H1 (cell line): Measurements from ENCODE around the gene NXPH4. TPM values are rescaled to one million over a fixed set of nuclear protein-coding genes. Genes with fewer than 3 reads are reported as not detected.

Experiments
- CTCF ChIA-PET: fragments of 300-600 bp; sonication (Branson Sonifier 250); formaldehyde crosslinking; loops from one replicate; lab custom pipeline; 2021; ENCODE audit not compliant: partially characterized antibody; lab: Charles Lee
- POLR2A ChIA-PET: fragments of 300-600 bp; sonication (Branson Sonifier 250); formaldehyde crosslinking; loops from one replicate; lab custom pipeline; 2021; ENCODE audit warnings: inconsistent platforms; ENCODE audit not compliant: partially characterized antibody; lab: Charles Lee
- DNase-seq, 2 experiments: peaks; one replicate each; pipeline versions ENCODE4 v3.0.0 to v3.0.0-alpha.2; 2010 to 2022; ENCODE audit warnings: low spot score in 2 of 2, low read depth in 1 of 2, mixed read lengths in 1 of 2
- FAIRE-seq: peaks from 2 replicates; lab custom pipeline; 2011; peaks lifted over from hg19 to GRCh38; lab: Jason Lieb, UNC
- H2AFZ ChIP-seq: 2 replicates; pipeline ENCODE4 v1.8.1; 2012; ENCODE audit warnings: low read length, inconsistent platforms
- H2AK5ac ChIP-seq: 2 replicates; pipeline ENCODE4 v1.6.1; 2013; ENCODE audit warnings: low read depth, low read length
- H2BK120ac ChIP-seq: replicated peaks from 2 replicates; pipeline ENCODE3; 2013; ENCODE audit warnings: low read depth, low read length, inconsistent platforms
- H2BK12ac ChIP-seq: 2 replicates; pipeline ENCODE4 v1.6.1; 2013; ENCODE audit warnings: low read depth, low read length
- H2BK15ac ChIP-seq: 2 replicates; pipeline ENCODE4 v1.6.1; 2013; ENCODE audit warnings: low read length
- H2BK20ac ChIP-seq: 2 replicates; pipeline ENCODE4 v1.6.1; 2013; ENCODE audit warnings: low read length
- H2BK5ac ChIP-seq: 2 replicates; pipeline ENCODE4 v1.6.1; 2013; ENCODE audit warnings: low read depth, low read length
- H3K14ac ChIP-seq: 2 replicates; pipeline ENCODE4 v1.6.1; 2013; ENCODE audit warnings: inconsistent platforms; ENCODE audit not compliant: insufficient read length
- H3K18ac ChIP-seq: 2 replicates; pipeline ENCODE4 v1.6.1; 2013; ENCODE audit warnings: low read length; ENCODE audit errors: extremely low read depth
- H3K23ac ChIP-seq: 2 replicates; pipeline ENCODE4 v1.6.1; 2013; ENCODE audit warnings: inconsistent platforms; ENCODE audit not compliant: insufficient read length
- H3K23me2 ChIP-seq: 2 replicates; pipeline ENCODE4 v1.6.1; 2013; ENCODE audit warnings: low read depth, low read length
- H3K27ac ChIP-seq: 2 replicates; pipeline ENCODE4 v1.6.1; 2011; ENCODE audit warnings: low read depth, low read length, inconsistent platforms
- H3K27me3 ChIP-seq, 4 experiments: replicated peaks in 1 of 4; 1 replicate in 1 of 4; 2 replicates in 3 of 4; pipeline versions ENCODE4 v1.6.1 to v1.8.1; 2011 to 2013; ENCODE audit warnings: low read length in 3 of 4, mild to moderate bottlenecking in 3 of 4, inconsistent platforms in 2 of 4, mixed read lengths in 2 of 4, moderate library complexity in 1 of 4; ENCODE audit not compliant: control insufficient read depth in 3 of 4, insufficient read depth in 3 of 4; ENCODE audit errors: extremely low read depth in 1 of 4
- H3K36me3 ChIP-seq, 4 experiments: 2 replicates each; pipeline versions ENCODE4 v1.6.1 to v1.8.1; 2011 to 2013; ENCODE audit warnings: mild to moderate bottlenecking in 4 of 4, low read length in 3 of 4, moderate library complexity in 2 of 4, control low read depth in 1 of 4, inconsistent platforms in 1 of 4; ENCODE audit not compliant: insufficient read depth in 4 of 4, control insufficient read depth in 2 of 4
- H3K4ac ChIP-seq: replicated peaks from 2 replicates; pipeline ENCODE3; 2013; ENCODE audit warnings: low read length, low read depth, mixed read lengths, inconsistent platforms; ENCODE audit not compliant: insufficient read length
- H3K4me1 ChIP-seq, 4 experiments: replicated peaks in 1 of 4; 1 replicate in 1 of 4; 2 replicates in 3 of 4; pipeline versions ENCODE4 v1.6.1 to v1.8.1; 2011 to 2013; ENCODE audit warnings: low read length in 3 of 4, inconsistent platforms in 2 of 4, mixed read lengths in 1 of 4; ENCODE audit not compliant: insufficient read depth in 4 of 4, control insufficient read depth in 3 of 4
- H3K4me2 ChIP-seq, 2 experiments: 2 replicates each; pipeline versions ENCODE4 v1.6.1 to v1.8.1; 2011 to 2013; ENCODE audit warnings: low read depth in 2 of 2, low read length in 2 of 2, control low read depth in 1 of 2, inconsistent platforms in 1 of 2, mild to moderate bottlenecking in 1 of 2; ENCODE audit not compliant: insufficient read depth in 1 of 2
- H3K4me3 ChIP-seq, 4 experiments: fragments of 200-600, 300-600 bp in 1 of 4; sonication (generic), shearing (Covaris generic), sonication (Bioruptor Twin) in 1 of 4; 2 replicates each; pipeline versions ENCODE4 v1.5.1 to v1.8.1; 2011 to 2016; ENCODE audit warnings: low read length in 4 of 4, low read depth in 3 of 4, control low read depth in 2 of 4, inconsistent platforms in 2 of 4, mild to moderate bottlenecking in 2 of 4, mixed read lengths in 1 of 4, moderate library complexity in 1 of 4; ENCODE audit not compliant: insufficient read depth in 2 of 4; ENCODE audit errors: extremely low read depth in 1 of 4
- H3K56ac ChIP-seq: replicated peaks from 2 replicates; pipeline ENCODE3; 2013; ENCODE audit warnings: low read depth, mild to moderate bottlenecking, mixed read lengths, low read length, inconsistent platforms; ENCODE audit not compliant: insufficient read length
- H3K79me1 ChIP-seq: 2 replicates; pipeline ENCODE4 v1.6.1; 2013; ENCODE audit warnings: low read depth, low read length, control low read depth
- H3K79me2 ChIP-seq, 2 experiments: 2 replicates each; pipeline versions ENCODE4 v1.6.1 to v1.8.1; 2012 to 2013; ENCODE audit warnings: low read length in 2 of 2, mild to moderate bottlenecking in 2 of 2, inconsistent platforms in 1 of 2; ENCODE audit not compliant: insufficient read depth in 2 of 2, control insufficient read depth in 1 of 2
- H3K9ac ChIP-seq, 4 experiments: replicated peaks in 1 of 4; 1 replicate in 1 of 4; 2 replicates in 3 of 4; pipeline versions ENCODE4 v1.6.1 to v1.8.1; 2011 to 2013; ENCODE audit warnings: low read depth in 3 of 4, low read length in 3 of 4, control low read depth in 2 of 4, mild to moderate bottlenecking in 2 of 4, moderate library complexity in 2 of 4, inconsistent platforms in 1 of 4; ENCODE audit errors: extremely low read depth in 1 of 4
- H3K9me3 ChIP-seq, 2 experiments: 2 replicates each; pipeline versions ENCODE4 v1.6.1 to v1.8.1; 2012 to 2013; ENCODE audit warnings: mild to moderate bottlenecking in 2 of 2, moderate library complexity in 2 of 2, control low read depth in 1 of 2, inconsistent platforms in 1 of 2, low read depth in 1 of 2, low read length in 1 of 2, mixed read lengths in 1 of 2; ENCODE audit not compliant: insufficient read depth in 2 of 2
- H4K20me1 ChIP-seq, 2 experiments: replicated peaks in 1 of 2; 2 replicates each; pipeline versions ENCODE3 to v1.8.1; 2011 to 2013; ENCODE audit warnings: inconsistent platforms in 2 of 2, low read length in 2 of 2, mild to moderate bottlenecking in 1 of 2; ENCODE audit not compliant: insufficient read depth in 2 of 2, control insufficient read depth in 1 of 2
- H4K5ac ChIP-seq: 2 replicates; pipeline ENCODE4 v1.6.1; 2013; ENCODE audit warnings: low read length, low read depth, mixed read lengths, inconsistent platforms; ENCODE audit not compliant: insufficient read length
- H4K8ac ChIP-seq: 2 replicates; pipeline ENCODE4 v1.8.0; 2013; ENCODE audit warnings: mild to moderate bottlenecking, moderate library complexity, low read length, inconsistent platforms; ENCODE audit not compliant: insufficient read depth; ENCODE audit errors: extremely low read depth
- H4K91ac ChIP-seq: replicated peaks from 2 replicates; pipeline ENCODE3; 2013; ENCODE audit warnings: low read length, mixed read lengths, inconsistent platforms; ENCODE audit not compliant: insufficient read length
- EP300 ChIP-seq, 2 experiments: IDR thresholded peaks; 1 replicate in 1 of 2; 2 replicates in 1 of 2; pipeline ENCODE4 v1.6.1; 2011 to 2012; ENCODE audit warnings: low read depth in 2 of 2, low read length in 2 of 2, mild to moderate bottlenecking in 2 of 2, borderline replicate concordance in 1 of 2, inconsistent platforms in 1 of 2, moderate library complexity in 1 of 2
- EZH2 ChIP-seq: fragments of 200-600 bp; sonication (generic); IDR thresholded peaks from 2 replicates; pipeline ENCODE4 v1.7.1; 2012; ENCODE audit warnings: low read depth, mild to moderate bottlenecking, moderate library complexity, low read length, inconsistent platforms; ENCODE audit not compliant: severe bottlenecking
- GTF2F1 ChIP-seq: IDR thresholded peaks from 2 replicates; pipeline ENCODE4 v1.6.1; 2012; ENCODE audit warnings: low read depth, low read length, improper control_type of control experiment, borderline replicate concordance
- MAX ChIP-seq: IDR thresholded peaks from 2 replicates; pipeline ENCODE4 v1.6.1; 2012; ENCODE audit warnings: inconsistent platforms
- NANOG ChIP-seq: IDR thresholded peaks from 2 replicates; pipeline ENCODE4 v1.6.1; 2011; ENCODE audit warnings: low read length, low read depth, mild to moderate bottlenecking, inconsistent platforms; ENCODE audit not compliant: insufficient read depth, poor library complexity, severe bottlenecking
- NRF1 ChIP-seq: IDR thresholded peaks from 2 replicates; pipeline ENCODE4 v1.6.1; 2011; ENCODE audit warnings: mild to moderate bottlenecking, low read depth, low read length, improper control_type of control experiment
- POLR2AphosphoS5 ChIP-seq: IDR thresholded peaks from 2 replicates; pipeline ENCODE4 v1.6.1; 2011; ENCODE audit warnings: low read depth, low read length
- TAF1 ChIP-seq: IDR thresholded peaks from 2 replicates; pipeline ENCODE4 v1.6.1; 2011; ENCODE audit warnings: mild to moderate bottlenecking, low read depth, low read length
- TAF7 ChIP-seq: optimal IDR thresholded peaks from 2 replicates; pipeline ENCODE3; 2011; ENCODE audit warnings: low read depth, mild to moderate bottlenecking, inconsistent platforms, low read length, moderate library complexity, borderline replicate concordance
- TBP ChIP-seq: IDR thresholded peaks from 2 replicates; pipeline ENCODE4 v1.6.1; 2011; ENCODE audit warnings: low read depth, low read length, improper control_type of control experiment
- WGBS, 2 experiments: shearing (Covaris generic) in 1 of 2; methylation state at CpG; one replicate each; pipeline versions ENCODE4 v1.1.6 to v1.1.7; 2013 to 2015; ENCODE audit warnings: low lambda C conversion rate in 2 of 2, mixed read lengths in 2 of 2, inconsistent platforms in 1 of 2, low coverage in 1 of 2, missing lambda C conversion rate in 1 of 2; ENCODE audit not compliant: insufficient replicate concordance in 2 of 2, insufficient coverage in 1 of 2, insufficient read length in 1 of 2; ENCODE audit errors: extremely low coverage in 1 of 2, missing lambda C conversion rate in 1 of 2; 5-methylcytosine and 5-hydroxymethylcytosine counted together
- polyA plus RNA-seq, 7 experiments: library from polyadenylated mRNA; depleted of rRNA in 3 of 7; stranded (reverse) in 5 of 7; unstranded in 2 of 7; fragments of >200 nt in 5 of 7; fragments of 200-250 nt in 2 of 7; gene quantifications; 1 replicate in 5 of 7; 2 replicates in 1 of 7; 4 replicates in 1 of 7; pipeline versions ENCODE4 v1.2.1 to v1.2.3, GENCODE V29; 2011 to 2013; ENCODE audit warnings: missing spikeins in 2 of 7, mixed read lengths in 2 of 7
- total RNA-seq: library from RNA; stranded (reverse); fragmentation: NEBNext Ultra II Directional; extraction: Animal tissue kit (Norgen Biotek cat#: 25700); gene quantifications from 2 replicates; pipeline ENCODE4 v1.2.1, GENCODE V29; 2021

NXPH4 gene
- total and polyA plus RNA-seq, 2 of the 8 experiments (the other 6 are each of a cell fraction or from before 2014, with no cell fraction given): 0.92 to 1.7 TPM

- H2AFZ ChIP-seq: no peak overlapping the region
- no peak overlapping the region for H3K14ac ChIP-seq
- no peak overlapping the region for H2BK5ac ChIP-seq
- H3K9ac ChIP-seq: no peak overlapping the region
- no peak overlapping the region for H2BK20ac ChIP-seq
- H3K9me3 ChIP-seq: no peaks in the 10 kb centered on the region
- H3K4me2 ChIP-seq: no peak overlapping the region
- no peaks in the 10 kb centered on the region; the same call in 1 of the 2 replicates for H3K79me1 ChIP-seq
- H3K79me2 ChIP-seq: no peaks in the 10 kb centered on the region
- peaks cover 0 to 7% (median 3%) of the 10 kb centered on the region in 4 experiments; a peak in 5 of 7 replicates for H3K4me1 ChIP-seq
- no peaks in the 10 kb centered on the region for H3K23me2 ChIP-seq
- H2BK120ac ChIP-seq: no peak overlapping the region
- H3K27me3 ChIP-seq: no peaks in the 10 kb centered on the region
- ChIA-PET CTCF (interaction anchor here (0.6 to 3.7 kb wide), 10 partner anchors 12 to 199 kb away, joined by 3 to 35 read pairs (median 6); no protein-coding TSS in a partner anchor), POLR2A (interaction anchor here (2.5 to 4.8 kb wide), 2 partner anchors 30 to 195 kb away, joined by 7 to 28 read pairs; partner anchors contain the start of genes INHBE and SHMT2)
- H3K23ac ChIP-seq: no peak overlapping the region
- H2BK15ac ChIP-seq: no peak overlapping the region
- H4K8ac ChIP-seq: no peak overlapping the region
- FAIRE-seq (no peak), DNase-seq (no peak)
- H2AK5ac ChIP-seq: no peak overlapping the region
- H3K4me3 ChIP-seq: no peak overlapping the region
- H4K20me1 ChIP-seq: peaks cover 0 to 2% of the 10 kb centered on the region in 2 experiments
- H4K91ac ChIP-seq: no peak overlapping the region
- H4K5ac ChIP-seq: no peak overlapping the region
- peaks cover 2 to 17% (median 6%) of the 10 kb centered on the region in 4 experiments; a peak in 6 of 8 replicates for H3K36me3 ChIP-seq
- H3K56ac ChIP-seq: no peak overlapping the region
- H3K18ac ChIP-seq: no peak overlapping the region
- H3K4ac ChIP-seq: no peak overlapping the region
- H3K27ac ChIP-seq: no peak overlapping the region
- WGBS, 2 experiments: 85% methylated on average over 6 of the region's 6 CpGs; no CpG with 5 or more reads in 1 of the 2 experiments
- no peak overlapping the region for H2BK12ac ChIP-seq
- TF ChIP-seq NRF1 (no peak), POLR2AphosphoS5 (no peak), MAX (no peak), TAF1 (no peak), GTF2F1 (no peak), EZH2 (no peak), EP300 (IDR thresholded peaks at IDR 0.05; ENCODE audit: borderline replicate concordance in 1 of 2, low read depth in 2 of 2, low read length in 2 of 2) (no peak), TBP (no peak), TAF7 (no peak), NANOG (no peak)
Observed at GRCh38 chr12:57258977-57259970, 42.7 kb downstream of the NXPH4 start.
